Measurements from ENCODE around the gene RNF135.
"Not testable (repeated sequence)": the region's sequence is repeated elsewhere in the genome, so short reads cannot be mapped to it uniquely, and the experiment has no call there.

RNF135 gene

GRCh38 chr17:30956764-30957374 lies 14.0 kb upstream of the RNF135 start:
- no peak for DNase-seq

- no peak for DNase-seq
Measured at GRCh38 chr17:30957741-30958140, 13.1 kb upstream of the RNF135 start.

- DNase-seq, result no peak
Measured at GRCh38 chr17:30958187-30958586, 12.7 kb upstream of the RNF135 start.

GRCh38 chr17:30961209-30962188 lies 9.3 kb upstream of the RNF135 start:
- no peak for DNase-seq

GRCh38 chr17:30964312-30964711 lies 6.5 kb upstream of the RNF135 start:
- DNase-seq, result not testable (repeated sequence)

GRCh38 chr17:30964876-30965275 lies 6.0 kb upstream of the RNF135 start:
- DNase-seq, result no peak

- no peak for DNase-seq
Measured at GRCh38 chr17:30965686-30966085, 5.2 kb upstream of the RNF135 start.

GRCh38 chr17:30967911-30968310 lies 2.9 kb upstream of the RNF135 start:
- DNase-seq, result not testable (repeated sequence)

GRCh38 chr17:30969989-30970830 lies 629 bp upstream of the RNF135 start:
- no peak for DNase-seq

GRCh38 chr17:30975042-30975820 lies 4.4 kb downstream of the RNF135 start:
- DNase-seq, result no peak

- DNase-seq, result not testable (repeated sequence)
Measured at GRCh38 chr17:30979919-30980318, 9.1 kb downstream of the RNF135 start.

GRCh38 chr17:30981531-30982519 lies 11.0 kb downstream of the RNF135 start:
- no peak for DNase-seq

GRCh38 chr17:30982855-30983254 lies 12.0 kb downstream of the RNF135 start:
- no peak for DNase-seq

GRCh38 chr17:30990458-30990857 lies 19.6 kb downstream of the RNF135 start:
- DNase-seq, result no peak

- no peak for DNase-seq
Measured at GRCh38 chr17:30992551-30992950, 21.7 kb downstream of the RNF135 start.

- no peak for DNase-seq
Measured at GRCh38 chr17:30995347-30995746, 24.5 kb downstream of the RNF135 start.

GRCh38 chr17:30996486-30996885 lies 25.6 kb downstream of the RNF135 start:
- DNase-seq, result no peak

- no peak for DNase-seq
Measured at GRCh38 chr17:30997270-30997669, 26.4 kb downstream of the RNF135 start.

- no peak for DNase-seq
Measured at GRCh38 chr17:30997842-30998241, 27.0 kb downstream of the RNF135 start.

- DNase-seq, result no peak
Measured at GRCh38 chr17:31002047-31002446, 31.2 kb downstream of the RNF135 start.

- no peak for DNase-seq
Measured at GRCh38 chr17:31003225-31003866, 32.5 kb downstream of the RNF135 start.
